Activated T-helper 2 cell treated with anti-CD3 and anti-CD28 coated beads, Interferon-gamma antibody, Interleukin-2, Interleukin-4, amounts not matched to agents 10 μg/mL and 5 μg/mL and 100 μg/mL, durations not matched to agents 14 hours and 24 hours and 36 hours (primary cell): Measurements from ENCODE around the gene FAM204A. TPM values are rescaled to one million over a fixed set of nuclear protein-coding genes. Genes with fewer than 3 reads are reported as not detected.
A peak's percentile ranks its signal among the peaks of the same experiment; 100 is the strongest.

Experiments used
- DNase-seq: peaks from one replicate; pipeline ENCODE4 v3.0.0; 2021; ENCODE audit warnings: low spot score
- H3K27ac Mint-ChIP-seq: one replicate; pipeline ENCODE4 v1.8.0; 2021; ENCODE audit warnings: mixed read lengths
- H3K27me3 Mint-ChIP-seq: one replicate; pipeline ENCODE4 v1.8.0; 2021; ENCODE audit warnings: low read depth, mixed read lengths
- H3K36me3 Mint-ChIP-seq: one replicate; pipeline ENCODE4 v1.8.0; 2021; ENCODE audit warnings: low read depth, mixed read lengths
- H3K4me1 Mint-ChIP-seq: one replicate; pipeline ENCODE4 v1.8.0; 2021; ENCODE audit warnings: low read depth, mixed read lengths
- H3K4me3 Mint-ChIP-seq: one replicate; pipeline ENCODE4 v1.8.0; 2021; ENCODE audit warnings: low read depth, mild to moderate bottlenecking, moderate library complexity, mixed read lengths
- H3K9me3 Mint-ChIP-seq: one replicate; pipeline ENCODE4 v1.8.0; 2021; ENCODE audit warnings: mixed read lengths
- intact Hi-C: fragments of 100-400 bp; cut with micrococcal nuclease; formaldehyde crosslinking; loops from one replicate; pipeline ENCODE4 v1.15.1; 2023
- total RNA-seq: library from RNA; stranded (reverse); gene quantifications from 2 replicates; pipeline ENCODE4 v1.2.3, GENCODE V29; 2022

FAM204A gene
- total RNA-seq: 53.1 and 55.6 TPM in 2 replicates

GRCh38 chr10:118341791-118342637 lies at the start of gene FAM204A:
FAM204A (minus strand) TSS chr10:118342324; CDS start chr10:118336415, 5,909 bp downstream.
- H3K9me3 Mint-ChIP-seq: no peaks in the 10 kb centered on the region
- peaks cover 19% of the 10 kb centered on the region for H3K36me3 Mint-ChIP-seq
- peak; percentile 95 for DNase-seq
- peak within 1 kb of the TSS; percentile 82 for H3K27ac Mint-ChIP-seq
- intact Hi-C loops: loop anchor here (1.0 to 10.0 kb wide), 5 partner anchors 297 to 1253 kb away; partner anchors contain the start of genes PDZD8, RAB11FIP2 and TIAL1
- peaks cover 20% of the 10 kb centered on the region for H3K4me1 Mint-ChIP-seq
- H3K4me3 Mint-ChIP-seq: peak within 1 kb of the TSS; percentile 94
- peaks cover 3% of the 10 kb centered on the region for H3K27me3 Mint-ChIP-seq

GRCh38 chr10:118383699-118384098 lies 41.6 kb upstream of the FAM204A start:
- no peaks in the 10 kb centered on the region for H3K4me1 Mint-ChIP-seq
- intact Hi-C loops: no loop called here
- DNase-seq: no peak
- H3K4me3 Mint-ChIP-seq: no peak overlapping the region
- H3K9me3 Mint-ChIP-seq: no peaks in the 10 kb centered on the region
- no peak overlapping the region for H3K27ac Mint-ChIP-seq
- H3K36me3 Mint-ChIP-seq: no peaks in the 10 kb centered on the region
- H3K27me3 Mint-ChIP-seq: peaks cover 24% of the 10 kb centered on the region

- Mint-ChIP-seq H3K27me3 (peaks cover 26% of the 10 kb centered on the region), H3K4me3 (no peak overlapping the region)
Measured at GRCh38 chr10:118383063-118383689, 41.1 kb upstream of the FAM204A start.

GRCh38 chr10:118374404-118374803 lies 32.3 kb upstream of the FAM204A start:
- no peak for DNase-seq
- intact Hi-C loops: no loop called here
- H3K4me1 Mint-ChIP-seq: no peaks in the 10 kb centered on the region
- no peak overlapping the region for H3K27ac Mint-ChIP-seq
- no peaks in the 10 kb centered on the region for H3K36me3 Mint-ChIP-seq
- H3K4me3 Mint-ChIP-seq: no peak overlapping the region
- H3K27me3 Mint-ChIP-seq: peaks cover 22% of the 10 kb centered on the region
- no peaks in the 10 kb centered on the region for H3K9me3 Mint-ChIP-seq

More at GRCh38 chr10:118383063-118383689, 41.1 kb upstream of the FAM204A start:
- no peaks in the 10 kb centered on the region for H3K36me3 Mint-ChIP-seq
- no peak for DNase-seq
- H3K27ac Mint-ChIP-seq: no peak overlapping the region
- no peaks in the 10 kb centered on the region for H3K4me1 Mint-ChIP-seq
- intact Hi-C loops: no loop called here
- H3K9me3 Mint-ChIP-seq: no peaks in the 10 kb centered on the region

GRCh38 chr10:118373786-118374185 lies 31.7 kb upstream of the FAM204A start:
- H3K27ac Mint-ChIP-seq: no peak overlapping the region
- DNase-seq: no peak
- peaks cover 19% of the 10 kb centered on the region for H3K27me3 Mint-ChIP-seq
- H3K9me3 Mint-ChIP-seq: no peaks in the 10 kb centered on the region
- H3K4me1 Mint-ChIP-seq: no peaks in the 10 kb centered on the region
- H3K4me3 Mint-ChIP-seq: no peak overlapping the region
- H3K36me3 Mint-ChIP-seq: no peaks in the 10 kb centered on the region
- intact Hi-C loops: no loop called here

- no peaks in the 10 kb centered on the region for H3K9me3 Mint-ChIP-seq
- H3K27me3 Mint-ChIP-seq: peaks cover 9% of the 10 kb centered on the region
- no peaks in the 10 kb centered on the region for H3K4me1 Mint-ChIP-seq
- no peak for DNase-seq
- H3K27ac Mint-ChIP-seq: no peak overlapping the region
- H3K4me3 Mint-ChIP-seq: no peak overlapping the region
- no peaks in the 10 kb centered on the region for H3K36me3 Mint-ChIP-seq
- intact Hi-C loops: no loop called here
Measured at GRCh38 chr10:118370499-118370898, 28.4 kb upstream of the FAM204A start.

- H3K27me3 Mint-ChIP-seq: peaks cover 9% of the 10 kb centered on the region
- H3K4me1 Mint-ChIP-seq: no peaks in the 10 kb centered on the region
- H3K4me3 Mint-ChIP-seq: no peak overlapping the region
- H3K27ac Mint-ChIP-seq: no peak overlapping the region
- H3K36me3 Mint-ChIP-seq: no peaks in the 10 kb centered on the region
- H3K9me3 Mint-ChIP-seq: no peaks in the 10 kb centered on the region
- intact Hi-C loops: no loop called here
- no peak for DNase-seq
Measured at GRCh38 chr10:118369641-118370205, 27.6 kb upstream of the FAM204A start.

GRCh38 chr10:118365702-118366101 lies 23.6 kb upstream of the FAM204A start:
- no peak for DNase-seq
- no peaks in the 10 kb centered on the region for H3K9me3 Mint-ChIP-seq
- no peaks in the 10 kb centered on the region for H3K4me1 Mint-ChIP-seq
- intact Hi-C loops: no loop called here
- peaks cover 2% of the 10 kb centered on the region for H3K27me3 Mint-ChIP-seq
- H3K27ac Mint-ChIP-seq: no peak overlapping the region
- H3K4me3 Mint-ChIP-seq: no peak overlapping the region
- H3K36me3 Mint-ChIP-seq: no peaks in the 10 kb centered on the region

GRCh38 chr10:118362103-118362502 lies 20.0 kb upstream of the FAM204A start:
- Mint-ChIP-seq H3K4me1 (no peaks in the 10 kb centered on the region), H3K9me3 (no peaks in the 10 kb centered on the region), H3K36me3 (no peaks in the 10 kb centered on the region), H3K27me3 (peaks cover 7% of the 10 kb centered on the region), H3K27ac (no peak overlapping the region), H3K4me3 (no peak overlapping the region)
- intact Hi-C loops: no loop called here
- DNase-seq: no peak

GRCh38 chr10:118358327-118358726 lies 16.2 kb upstream of the FAM204A start:
- Mint-ChIP-seq H3K4me3 (no peak overlapping the region), H3K4me1 (no peaks in the 10 kb centered on the region), H3K9me3 (no peaks in the 10 kb centered on the region), H3K36me3 (no peaks in the 10 kb centered on the region), H3K27ac (no peak overlapping the region), H3K27me3 (peaks cover 25% of the 10 kb centered on the region)
- DNase-seq: no peak
- intact Hi-C loops: no loop called here

GRCh38 chr10:118357841-118358240 lies 15.7 kb upstream of the FAM204A start:
- H3K27me3 Mint-ChIP-seq: peaks cover 26% of the 10 kb centered on the region
- H3K36me3 Mint-ChIP-seq: no peaks in the 10 kb centered on the region
- H3K9me3 Mint-ChIP-seq: no peaks in the 10 kb centered on the region
- H3K4me1 Mint-ChIP-seq: no peaks in the 10 kb centered on the region
- intact Hi-C loops: no loop called here
- DNase-seq: no peak
- no peak overlapping the region for H3K27ac Mint-ChIP-seq
- H3K4me3 Mint-ChIP-seq: no peak overlapping the region

GRCh38 chr10:118356628-118357027 lies 14.5 kb upstream of the FAM204A start:
- Mint-ChIP-seq H3K27ac (no peak overlapping the region), H3K27me3 (peaks cover 29% of the 10 kb centered on the region), H3K4me1 (no peaks in the 10 kb centered on the region), H3K36me3 (no peaks in the 10 kb centered on the region), H3K4me3 (no peak overlapping the region), H3K9me3 (no peaks in the 10 kb centered on the region)
- intact Hi-C loops: no loop called here
- no peak for DNase-seq

GRCh38 chr10:118355234-118355633 lies 13.1 kb upstream of the FAM204A start:
- H3K9me3 Mint-ChIP-seq: no peaks in the 10 kb centered on the region
- no peaks in the 10 kb centered on the region for H3K36me3 Mint-ChIP-seq
- intact Hi-C loops: no loop called here
- DNase-seq: no peak
- no peak overlapping the region for H3K4me3 Mint-ChIP-seq
- H3K27ac Mint-ChIP-seq: no peak overlapping the region
- H3K4me1 Mint-ChIP-seq: no peaks in the 10 kb centered on the region
- H3K27me3 Mint-ChIP-seq: peaks cover 34% of the 10 kb centered on the region
